HepG2 (cell line): ENCODE data around the gene SH3YL1. TPM values are rescaled to one million over a fixed set of nuclear protein-coding genes. Genes with fewer than 3 reads are reported as not detected.

Experiments
- CBX5 ChIP-seq: sonication (generic); formaldehyde crosslinking; IDR thresholded peaks from 2 replicates; pipeline ENCODE4 v1.4.0; 2020; ENCODE audit warnings: missing genetic modification reagents, borderline replicate concordance
- ELF1 ChIP-seq: sonication (generic); formaldehyde crosslinking; IDR thresholded peaks from 2 replicates; pipeline ENCODE4 v1.4.0; 2020; ENCODE audit warnings: missing genetic modification reagents
- ELF4 ChIP-seq: sonication (generic); formaldehyde crosslinking; IDR thresholded peaks from 2 replicates; pipeline ENCODE4 v1.5.0; 2020; ENCODE audit warnings: missing genetic modification reagents, mild to moderate bottlenecking, moderate library complexity, borderline replicate concordance
- HOXA9 ChIP-seq: sonication (generic); formaldehyde crosslinking; IDR thresholded peaks from 2 replicates; pipeline ENCODE4 v1.8.1; 2022; ENCODE audit warnings: missing genetic modification reagents, mild to moderate bottlenecking, moderate library complexity, borderline replicate concordance
- KDM4B ChIP-seq: sonication (generic); formaldehyde crosslinking; IDR thresholded peaks from 2 replicates; pipeline ENCODE4 v1.4.0; 2020; ENCODE audit warnings: missing genetic modification reagents
- NAIF1 ChIP-seq: sonication (generic); formaldehyde crosslinking; IDR thresholded peaks from 2 replicates; pipeline ENCODE4 v1.5.0; 2020; ENCODE audit warnings: mild to moderate bottlenecking, missing genetic modification reagents, borderline replicate concordance
- NCOA1 ChIP-seq: sonication (generic); formaldehyde crosslinking; IDR thresholded peaks from 2 replicates; pipeline ENCODE4 v1.9.0; 2021; ENCODE audit warnings: missing genetic modification reagents
- NFYB ChIP-seq: sonication (generic); formaldehyde crosslinking; IDR thresholded peaks from 2 replicates; pipeline ENCODE4 v1.4.0; 2020; ENCODE audit warnings: missing genetic modification reagents
- PAX8 ChIP-seq: sonication (generic); formaldehyde crosslinking; IDR thresholded peaks from 2 replicates; pipeline ENCODE4 v1.8.0; 2022; ENCODE audit warnings: mild to moderate bottlenecking, missing genetic modification reagents, borderline replicate concordance
- SIX4 ChIP-seq: sonication (generic); formaldehyde crosslinking; IDR thresholded peaks from 2 replicates; pipeline ENCODE4 v1.4.0; 2020; ENCODE audit warnings: missing genetic modification reagents
- SMAD3 ChIP-seq: sonication (generic); formaldehyde crosslinking; IDR thresholded peaks from 2 replicates; pipeline ENCODE4 v1.4.0; 2020; ENCODE audit warnings: missing genetic modification reagents
- TARDBP ChIP-seq: sonication (generic); formaldehyde crosslinking; IDR thresholded peaks from 2 replicates; pipeline ENCODE4 v1.8.0; 2022; ENCODE audit warnings: mild to moderate bottlenecking, missing genetic modification reagents
- TEAD3 ChIP-seq: optimal IDR thresholded peaks from 2 replicates; pipeline ENCODE3; 2016; ENCODE audit warnings: borderline replicate concordance
- ZFP36L1 ChIP-seq: sonication (generic); formaldehyde crosslinking; IDR thresholded peaks from 2 replicates; pipeline ENCODE4 v1.8.0; 2022; ENCODE audit warnings: mild to moderate bottlenecking, missing genetic modification reagents, moderate library complexity
- ZFP62 ChIP-seq: sonication (generic); formaldehyde crosslinking; IDR thresholded peaks from 2 replicates; pipeline ENCODE4 v1.4.0; 2020; ENCODE audit warnings: missing genetic modification reagents
- ZFYVE20 ChIP-seq: sonication (generic); formaldehyde crosslinking; IDR thresholded peaks from 2 replicates; pipeline ENCODE4 v1.8.0; 2023; ENCODE audit warnings: low read depth, mild to moderate bottlenecking, moderate library complexity, missing genetic modification reagents, borderline replicate concordance
- ZMYM2 ChIP-seq: sonication (generic); formaldehyde crosslinking; IDR thresholded peaks from 2 replicates; pipeline ENCODE4 v1.8.0; 2022; ENCODE audit warnings: mild to moderate bottlenecking, missing genetic modification reagents
- ZNF121 ChIP-seq: sonication (generic); formaldehyde crosslinking; IDR thresholded peaks from 2 replicates; pipeline ENCODE4 v1.5.0; 2020; ENCODE audit warnings: mild to moderate bottlenecking, missing genetic modification reagents
- ZNF230 ChIP-seq: sonication (generic); formaldehyde crosslinking; IDR thresholded peaks from 2 replicates; pipeline ENCODE4 v1.4.0; 2020; ENCODE audit warnings: mild to moderate bottlenecking, missing genetic modification reagents
- ZNF598 ChIP-seq: sonication (generic); formaldehyde crosslinking; IDR thresholded peaks from 2 replicates; pipeline ENCODE4 v1.5.1; 2020; ENCODE audit warnings: mild to moderate bottlenecking, missing genetic modification reagents, borderline replicate concordance
- ZNF720 ChIP-seq: sonication (generic); formaldehyde crosslinking; IDR thresholded peaks from 2 replicates; pipeline ENCODE4 v1.4.0; 2020; ENCODE audit warnings: missing genetic modification reagents
- polyA plus RNA-seq, 8 experiments: library from polyadenylated mRNA; depleted of rRNA in 3 of 8; stranded (reverse) in 7 of 8; unstranded in 1 of 8; fragments of >200 nt; fragmentation: Illumina TruSeq in 4 of 8; extraction: Trizol in 4 of 8; gene quantifications; 2 replicates each; pipeline versions ENCODE4 v1.2.1 to v1.2.3, GENCODE V29; 2011 to 2016; ENCODE audit warnings: low read depth in 4 of 8, missing spikeins in 1 of 8, mixed read lengths in 1 of 8; ENCODE audit not compliant: insufficient read depth in 1 of 8
- total RNA-seq, 5 experiments: library from RNA; depleted of rRNA; stranded (reverse); fragments of >200 nt; fragmentation: Illumina TruSeq; extraction: Trizol; gene quantifications; 2 replicates each; pipeline ENCODE4 v1.2.3, GENCODE V29; 2016; ENCODE audit warnings: low read depth in 1 of 5
- TF ChIP-seq, protein P1 (sequence below): sonication (generic); formaldehyde crosslinking; IDR thresholded peaks from 2 replicates; pipeline ENCODE4 v1.8.1; 2022; ENCODE audit warnings: low read depth, mild to moderate bottlenecking, missing genetic modification reagents
- TF ChIP-seq, protein P2 (sequence below): sonication (generic); formaldehyde crosslinking; IDR thresholded peaks from 2 replicates; pipeline ENCODE4 v1.5.0; 2020; ENCODE audit warnings: missing genetic modification reagents
- TF ChIP-seq, protein P3 (sequence below): sonication (generic); formaldehyde crosslinking; IDR thresholded peaks from 2 replicates; pipeline ENCODE4 v1.8.1; 2022; ENCODE audit warnings: mild to moderate bottlenecking, missing genetic modification reagents
- TF ChIP-seq, protein P4 (sequence below): sonication (generic); formaldehyde crosslinking; IDR thresholded peaks from 2 replicates; pipeline ENCODE4 v1.5.0; 2020; ENCODE audit warnings: mild to moderate bottlenecking, missing genetic modification reagents, moderate library complexity

SH3YL1 gene
- total and polyA plus RNA-seq, 2 of the 13 experiments (the other 11 are each of a cell fraction or from before 2014, with no cell fraction given): 13.0 to 48.2 TPM

DNA sequence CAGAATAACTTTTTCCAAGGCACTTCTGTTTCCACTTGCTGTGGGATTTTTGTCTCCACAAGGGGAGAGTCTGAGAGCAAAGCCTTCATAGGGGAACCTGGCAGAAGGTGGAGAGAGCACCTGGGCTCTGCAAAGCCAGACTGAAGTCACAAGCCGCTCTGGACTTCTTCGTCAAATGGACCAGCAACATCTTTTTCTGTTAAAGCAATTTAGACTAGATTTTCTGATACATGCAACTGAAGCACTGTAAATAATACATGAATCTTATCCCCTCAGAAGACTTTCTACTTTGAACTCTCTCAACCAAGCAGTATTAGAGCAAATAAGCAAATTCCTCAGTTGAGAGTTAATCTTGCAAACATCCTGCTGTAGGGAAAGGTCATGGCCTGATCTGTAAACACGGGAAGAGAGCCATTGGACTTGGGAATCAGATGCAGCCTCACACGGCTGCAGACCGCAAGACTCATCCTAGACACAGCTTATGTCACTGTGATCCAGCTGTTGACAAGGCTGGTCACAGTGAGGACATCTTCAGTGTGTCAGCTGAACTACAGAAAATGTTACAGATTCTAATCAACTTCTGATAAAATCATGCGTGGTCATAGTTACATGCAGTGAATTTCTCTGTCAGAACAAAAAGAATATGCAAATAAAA lies 3.2 kb downstream of the SH3YL1 start (continued):
- TF ChIP-seq, protein P1, sequence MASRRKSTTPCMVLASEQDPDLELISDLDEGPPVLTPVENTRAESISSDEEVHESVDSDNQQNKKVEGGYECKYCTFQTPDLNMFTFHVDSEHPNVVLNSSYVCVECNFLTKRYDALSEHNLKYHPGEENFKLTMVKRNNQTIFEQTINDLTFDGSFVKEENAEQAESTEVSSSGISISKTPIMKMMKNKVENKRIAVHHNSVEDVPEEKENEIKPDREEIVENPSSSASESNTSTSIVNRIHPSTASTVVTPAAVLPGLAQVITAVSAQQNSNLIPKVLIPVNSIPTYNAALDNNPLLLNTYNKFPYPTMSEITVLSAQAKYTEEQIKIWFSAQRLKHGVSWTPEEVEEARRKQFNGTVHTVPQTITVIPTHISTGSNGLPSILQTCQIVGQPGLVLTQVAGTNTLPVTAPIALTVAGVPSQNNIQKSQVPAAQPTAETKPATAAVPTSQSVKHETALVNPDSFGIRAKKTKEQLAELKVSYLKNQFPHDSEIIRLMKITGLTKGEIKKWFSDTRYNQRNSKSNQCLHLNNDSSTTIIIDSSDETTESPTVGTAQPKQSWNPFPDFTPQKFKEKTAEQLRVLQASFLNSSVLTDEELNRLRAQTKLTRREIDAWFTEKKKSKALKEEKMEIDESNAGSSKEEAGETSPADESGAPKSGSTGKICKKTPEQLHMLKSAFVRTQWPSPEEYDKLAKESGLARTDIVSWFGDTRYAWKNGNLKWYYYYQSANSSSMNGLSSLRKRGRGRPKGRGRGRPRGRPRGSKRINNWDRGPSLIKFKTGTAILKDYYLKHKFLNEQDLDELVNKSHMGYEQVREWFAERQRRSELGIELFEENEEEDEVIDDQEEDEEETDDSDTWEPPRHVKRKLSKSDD (CRISPR knock-in tag): peak; percentile 93
- TF ChIP-seq ELF1 (peak; percentile 67), PAX8 (no peak), NFYB (peak; percentile 5; the same call in 1 of the 2 replicates), ZNF121 (CRISPR knock-in tag) (no peak), ZNF230 (CRISPR knock-in tag) (0 out of 2 replicates have a peak, but pooled peaks have one; percentile 37), TEAD3 (CRISPR knock-in tag) (peak; percentile 99), ZNF720 (no peak), NAIF1 (CRISPR knock-in tag) (0 out of 2 replicates have a peak, but pooled peaks have one; percentile 23), TARDBP (CRISPR knock-in tag) (peak; percentile 100), ELF4 (CRISPR knock-in tag) (peak; percentile 79), KDM4B (CRISPR knock-in tag) (peak; percentile 99), SMAD3 (CRISPR knock-in tag) (peak; percentile 99), SIX4 (CRISPR knock-in tag) (peak; percentile 97), ZFP36L1 (CRISPR knock-in tag) (peak; percentile 98; the same call in 1 of the 2 replicates), NCOA1 (CRISPR knock-in tag) (peak; percentile 99; the same call in 1 of the 2 replicates), ZFP62 (no peak), CBX5 (CRISPR knock-in tag) (peak; percentile 100), ZFYVE20 (no peak), HOXA9 (CRISPR knock-in tag) (peak; percentile 69; the same call in 1 of the 2 replicates), ZNF598 (CRISPR knock-in tag) (no peak), ZMYM2 (peak; percentile 54; the same call in 1 of the 2 replicates)
- TF ChIP-seq, protein P2, sequence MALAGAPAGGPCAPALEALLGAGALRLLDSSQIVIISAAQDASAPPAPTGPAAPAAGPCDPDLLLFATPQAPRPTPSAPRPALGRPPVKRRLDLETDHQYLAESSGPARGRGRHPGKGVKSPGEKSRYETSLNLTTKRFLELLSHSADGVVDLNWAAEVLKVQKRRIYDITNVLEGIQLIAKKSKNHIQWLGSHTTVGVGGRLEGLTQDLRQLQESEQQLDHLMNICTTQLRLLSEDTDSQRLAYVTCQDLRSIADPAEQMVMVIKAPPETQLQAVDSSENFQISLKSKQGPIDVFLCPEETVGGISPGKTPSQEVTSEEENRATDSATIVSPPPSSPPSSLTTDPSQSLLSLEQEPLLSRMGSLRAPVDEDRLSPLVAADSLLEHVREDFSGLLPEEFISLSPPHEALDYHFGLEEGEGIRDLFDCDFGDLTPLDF (CRISPR knock-in tag): no peak
- TF ChIP-seq, protein P3, sequence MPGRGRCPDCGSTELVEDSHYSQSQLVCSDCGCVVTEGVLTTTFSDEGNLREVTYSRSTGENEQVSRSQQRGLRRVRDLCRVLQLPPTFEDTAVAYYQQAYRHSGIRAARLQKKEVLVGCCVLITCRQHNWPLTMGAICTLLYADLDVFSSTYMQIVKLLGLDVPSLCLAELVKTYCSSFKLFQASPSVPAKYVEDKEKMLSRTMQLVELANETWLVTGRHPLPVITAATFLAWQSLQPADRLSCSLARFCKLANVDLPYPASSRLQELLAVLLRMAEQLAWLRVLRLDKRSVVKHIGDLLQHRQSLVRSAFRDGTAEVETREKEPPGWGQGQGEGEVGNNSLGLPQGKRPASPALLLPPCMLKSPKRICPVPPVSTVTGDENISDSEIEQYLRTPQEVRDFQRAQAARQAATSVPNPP: peak; percentile 96
- TF ChIP-seq, protein P4, sequence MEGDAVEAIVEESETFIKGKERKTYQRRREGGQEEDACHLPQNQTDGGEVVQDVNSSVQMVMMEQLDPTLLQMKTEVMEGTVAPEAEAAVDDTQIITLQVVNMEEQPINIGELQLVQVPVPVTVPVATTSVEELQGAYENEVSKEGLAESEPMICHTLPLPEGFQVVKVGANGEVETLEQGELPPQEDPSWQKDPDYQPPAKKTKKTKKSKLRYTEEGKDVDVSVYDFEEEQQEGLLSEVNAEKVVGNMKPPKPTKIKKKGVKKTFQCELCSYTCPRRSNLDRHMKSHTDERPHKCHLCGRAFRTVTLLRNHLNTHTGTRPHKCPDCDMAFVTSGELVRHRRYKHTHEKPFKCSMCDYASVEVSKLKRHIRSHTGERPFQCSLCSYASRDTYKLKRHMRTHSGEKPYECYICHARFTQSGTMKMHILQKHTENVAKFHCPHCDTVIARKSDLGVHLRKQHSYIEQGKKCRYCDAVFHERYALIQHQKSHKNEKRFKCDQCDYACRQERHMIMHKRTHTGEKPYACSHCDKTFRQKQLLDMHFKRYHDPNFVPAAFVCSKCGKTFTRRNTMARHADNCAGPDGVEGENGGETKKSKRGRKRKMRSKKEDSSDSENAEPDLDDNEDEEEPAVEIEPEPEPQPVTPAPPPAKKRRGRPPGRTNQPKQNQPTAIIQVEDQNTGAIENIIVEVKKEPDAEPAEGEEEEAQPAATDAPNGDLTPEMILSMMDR (CRISPR knock-in tag): peak; percentile 75
